ENCODE data around the gene CCDC183. TPM values are rescaled to one million over a fixed set of nuclear protein-coding genes. Genes with fewer than 3 reads are reported as not detected.
A peak's percentile ranks its signal among the peaks of the same experiment; 100 is the strongest.
"Not testable (repeated sequence)": the region's sequence is repeated elsewhere in the genome, so short reads cannot be mapped to it uniquely, and the experiment has no call there.

The CCDC183 gene
- total RNA-seq, 1 donor from 2014 or later = 0.89 TPM

DNA sequence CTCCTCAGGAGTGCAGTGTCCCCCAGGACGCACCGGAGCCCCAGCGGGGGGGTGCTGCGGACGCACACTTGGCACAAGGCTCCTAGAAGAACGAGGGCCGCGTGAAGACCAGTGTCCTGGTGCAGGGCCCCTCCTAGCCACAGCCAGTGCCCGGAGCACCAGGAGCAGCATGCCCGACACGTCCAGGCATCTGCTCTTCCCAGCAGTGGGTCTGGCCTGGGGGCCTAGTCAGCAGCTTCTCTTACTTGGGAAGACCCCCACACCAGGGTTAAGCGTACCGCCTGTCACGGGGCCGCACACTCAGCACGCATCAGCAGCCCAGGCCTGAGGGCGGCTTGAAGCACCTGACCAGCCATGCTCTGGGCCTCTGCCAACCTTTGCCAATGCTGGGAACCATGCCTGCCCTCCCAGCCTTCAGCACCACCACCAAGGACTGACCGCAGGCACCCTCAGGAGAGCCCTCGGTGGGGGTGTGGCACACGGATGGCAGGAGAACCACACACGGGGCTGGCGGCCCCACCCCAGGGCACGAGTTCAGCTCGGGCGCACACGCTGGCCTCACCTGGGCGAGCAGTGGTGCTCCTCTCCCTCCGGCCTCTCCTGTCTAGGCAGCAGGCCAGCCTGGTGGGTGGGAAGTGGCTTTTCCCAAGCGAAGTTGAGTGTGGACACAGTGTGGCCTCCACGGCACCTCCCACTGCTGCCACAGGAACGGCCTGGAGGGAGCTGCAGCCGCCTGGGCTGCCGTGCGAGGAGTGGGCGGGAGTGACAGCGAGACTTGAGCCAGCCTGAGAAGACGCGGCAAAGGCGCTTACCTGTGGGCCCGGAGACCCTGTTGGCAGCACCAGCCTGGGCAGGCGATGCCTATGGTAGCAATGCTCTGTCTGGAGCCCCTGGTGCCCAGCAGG, 34.1 kb downstream of the CCDC183 start:
- Mint-ChIP-seq H3K4me3 (ENCODE audit: unreplicated experiment) (no peak overlapping the region), H3K36me3 (ENCODE audit: unreplicated experiment) (peaks cover 18% of the 10 kb centered on the region), H3K27ac (ENCODE audit: unreplicated experiment) (no peak overlapping the region), H3K4me1 (ENCODE audit: unreplicated experiment) (no peaks in the 10 kb centered on the region), H3K9me3 (ENCODE audit: unreplicated experiment) (no peaks in the 10 kb centered on the region), H3K27me3 (ENCODE audit: unreplicated experiment) (no peaks in the 10 kb centered on the region)
- TF ChIP-seq, protein P1, sequence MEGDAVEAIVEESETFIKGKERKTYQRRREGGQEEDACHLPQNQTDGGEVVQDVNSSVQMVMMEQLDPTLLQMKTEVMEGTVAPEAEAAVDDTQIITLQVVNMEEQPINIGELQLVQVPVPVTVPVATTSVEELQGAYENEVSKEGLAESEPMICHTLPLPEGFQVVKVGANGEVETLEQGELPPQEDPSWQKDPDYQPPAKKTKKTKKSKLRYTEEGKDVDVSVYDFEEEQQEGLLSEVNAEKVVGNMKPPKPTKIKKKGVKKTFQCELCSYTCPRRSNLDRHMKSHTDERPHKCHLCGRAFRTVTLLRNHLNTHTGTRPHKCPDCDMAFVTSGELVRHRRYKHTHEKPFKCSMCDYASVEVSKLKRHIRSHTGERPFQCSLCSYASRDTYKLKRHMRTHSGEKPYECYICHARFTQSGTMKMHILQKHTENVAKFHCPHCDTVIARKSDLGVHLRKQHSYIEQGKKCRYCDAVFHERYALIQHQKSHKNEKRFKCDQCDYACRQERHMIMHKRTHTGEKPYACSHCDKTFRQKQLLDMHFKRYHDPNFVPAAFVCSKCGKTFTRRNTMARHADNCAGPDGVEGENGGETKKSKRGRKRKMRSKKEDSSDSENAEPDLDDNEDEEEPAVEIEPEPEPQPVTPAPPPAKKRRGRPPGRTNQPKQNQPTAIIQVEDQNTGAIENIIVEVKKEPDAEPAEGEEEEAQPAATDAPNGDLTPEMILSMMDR (IDR thresholded peaks at IDR 0.05) = no peak
- DNase-seq (ENCODE audit: extremely low spot score, unreplicated experiment) = no peak

DNA sequence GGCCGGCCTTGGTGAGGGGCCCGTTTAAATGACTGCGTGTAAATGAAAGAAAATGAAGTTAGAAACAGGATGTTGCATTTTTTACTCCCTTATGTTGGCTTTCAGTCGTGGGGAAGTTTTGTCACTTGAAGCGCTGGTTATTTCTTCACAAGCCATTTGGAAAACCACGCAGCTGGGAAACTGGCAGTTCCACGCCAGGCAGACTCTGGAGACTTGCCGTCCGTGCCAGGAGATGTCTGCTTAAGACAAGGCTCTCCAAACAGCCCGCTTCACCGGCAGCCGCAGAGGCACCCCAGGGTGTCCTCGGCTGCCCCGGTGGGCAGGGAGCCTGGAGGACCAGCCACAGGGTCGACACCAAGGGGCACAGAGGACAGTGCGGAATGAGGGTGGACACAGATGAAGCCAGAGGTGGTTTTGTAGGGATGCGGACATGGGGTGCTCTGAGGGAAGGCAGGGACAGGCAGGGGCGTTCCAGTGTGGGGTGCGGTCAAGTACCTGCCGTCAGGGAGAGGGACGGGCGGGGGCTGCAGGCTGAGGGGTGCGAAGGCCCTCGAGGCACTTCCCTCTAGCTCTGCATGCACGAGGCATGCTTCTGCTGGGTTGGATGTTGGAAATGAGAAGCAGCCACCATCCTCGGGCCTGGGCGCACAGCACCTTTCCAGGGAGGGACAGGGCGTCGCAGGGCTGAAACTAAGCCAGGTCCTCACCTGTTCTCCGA, 35.0 kb downstream of the CCDC183 start:
- Mint-ChIP-seq H3K36me3 (ENCODE audit: unreplicated experiment) (peaks cover 18% of the 10 kb centered on the region), H3K27ac (ENCODE audit: unreplicated experiment) (no peak overlapping the region), H3K4me1 (ENCODE audit: unreplicated experiment) (no peaks in the 10 kb centered on the region), H3K27me3 (ENCODE audit: unreplicated experiment) (no peaks in the 10 kb centered on the region), H3K9me3 (ENCODE audit: unreplicated experiment) (no peaks in the 10 kb centered on the region), H3K4me3 (ENCODE audit: unreplicated experiment) (no peak overlapping the region)
- TF ChIP-seq, protein P1 (IDR thresholded peaks at IDR 0.05) = no peak
- DNase-seq (ENCODE audit: extremely low spot score, unreplicated experiment) = no peak

DNA sequence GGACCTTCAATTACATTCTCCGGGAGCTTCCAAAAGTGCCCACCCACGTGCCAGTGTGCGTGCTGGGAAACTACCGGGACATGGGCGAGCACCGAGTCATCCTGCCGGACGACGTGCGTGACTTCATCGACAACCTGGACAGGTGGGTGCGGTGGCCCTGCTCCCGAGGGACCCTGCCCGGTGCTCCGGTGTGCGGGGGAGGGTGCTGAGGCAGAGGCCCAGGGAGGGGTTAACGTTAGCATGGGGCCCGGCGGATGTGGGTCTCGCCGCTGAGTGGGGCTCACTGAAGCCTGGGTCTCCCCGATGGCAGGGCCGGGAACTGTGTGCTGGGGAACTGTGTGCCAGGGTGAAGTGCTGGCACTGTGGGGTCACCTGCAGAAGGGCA, 35.6 kb downstream of the CCDC183 start:
- TF ChIP-seq, protein P1 (IDR thresholded peaks at IDR 0.05) = no peak
- Mint-ChIP-seq H3K36me3 (ENCODE audit: unreplicated experiment) (peaks cover 18% of the 10 kb centered on the region), H3K4me1 (ENCODE audit: unreplicated experiment) (no peaks in the 10 kb centered on the region), H3K27ac (ENCODE audit: unreplicated experiment) (no peak overlapping the region), H3K9me3 (ENCODE audit: unreplicated experiment) (no peaks in the 10 kb centered on the region), H3K27me3 (ENCODE audit: unreplicated experiment) (no peaks in the 10 kb centered on the region), H3K4me3 (ENCODE audit: unreplicated experiment) (no peak overlapping the region)
- DNase-seq (ENCODE audit: extremely low spot score, unreplicated experiment) = no peak

DNA sequence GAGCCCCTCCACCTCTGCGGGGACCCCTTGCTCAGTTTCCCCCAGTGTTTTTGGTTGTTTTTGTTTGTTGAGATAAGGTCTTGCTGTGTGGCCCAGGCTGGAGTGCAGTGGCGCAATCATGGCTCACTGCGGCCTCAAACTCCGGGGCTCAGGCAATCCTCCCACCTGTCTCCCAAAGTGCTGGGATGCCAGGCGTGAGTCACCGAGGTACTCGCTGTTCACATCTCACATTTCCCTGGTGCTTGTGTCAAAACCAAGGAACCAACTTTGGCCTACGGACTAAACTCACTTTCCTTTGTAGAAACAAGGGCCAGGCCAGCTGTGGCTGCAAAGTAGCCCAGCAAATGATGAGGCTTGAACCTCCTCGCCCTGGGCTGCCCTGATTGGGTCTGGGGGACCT, 36.4 kb downstream of the CCDC183 start:
- Mint-ChIP-seq H3K9me3 (ENCODE audit: unreplicated experiment) (no peaks in the 10 kb centered on the region), H3K4me1 (ENCODE audit: unreplicated experiment) (peaks cover under 1% of the 10 kb centered on the region), H3K36me3 (ENCODE audit: unreplicated experiment) (peaks cover 18% of the 10 kb centered on the region), H3K27ac (ENCODE audit: unreplicated experiment) (peak overlapping the region; percentile 23), H3K4me3 (ENCODE audit: unreplicated experiment) (no peak overlapping the region), H3K27me3 (ENCODE audit: unreplicated experiment) (no peaks in the 10 kb centered on the region)
- no peak for DNase-seq (ENCODE audit: extremely low spot score, unreplicated experiment)
- TF ChIP-seq, protein P1 (IDR thresholded peaks at IDR 0.05) = no peak

DNA sequence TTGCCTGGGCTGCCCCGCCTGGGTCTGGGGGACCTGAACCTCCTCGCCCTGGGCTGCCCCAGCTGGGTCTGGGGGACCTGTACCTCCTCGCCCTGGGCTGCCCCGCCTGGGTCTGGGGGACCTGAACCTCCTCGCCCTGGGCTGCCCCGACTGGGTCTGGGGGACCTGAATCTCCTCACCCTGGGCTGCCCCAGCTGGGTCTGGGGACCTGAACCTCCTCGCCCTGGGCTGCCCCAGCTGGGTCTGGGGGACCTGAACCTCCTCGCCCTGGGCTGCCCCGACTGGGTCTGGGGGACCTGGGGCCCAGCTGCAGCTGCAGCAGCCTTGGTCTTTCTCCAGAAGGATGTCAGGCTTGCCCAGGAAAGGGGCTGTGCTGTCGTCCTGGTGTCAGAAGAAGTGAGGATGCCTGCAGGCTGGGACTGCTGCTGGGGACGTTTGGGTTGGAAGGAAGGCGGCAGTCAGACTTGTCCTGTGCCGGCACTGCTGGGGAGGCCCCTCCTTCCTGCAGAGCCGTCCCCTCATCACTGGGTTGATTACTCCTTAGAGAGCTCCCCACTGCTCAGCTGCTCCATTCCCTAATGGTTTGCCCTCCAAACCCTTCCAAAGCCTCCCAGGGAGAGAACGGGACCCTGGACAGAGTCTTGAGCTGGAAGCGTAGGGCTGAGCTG, 37.4 kb downstream of the CCDC183 start:
- H3K4me1 Mint-ChIP-seq (ENCODE audit: unreplicated experiment); H3K9me3 Mint-ChIP-seq (ENCODE audit: unreplicated experiment); H3K27me3 Mint-ChIP-seq (ENCODE audit: unreplicated experiment); H3K4me3 Mint-ChIP-seq (ENCODE audit: unreplicated experiment); DNase-seq (ENCODE audit: extremely low spot score, unreplicated experiment): not testable (repeated sequence)
- peaks cover 18% of the 10 kb centered on the region for H3K36me3 Mint-ChIP-seq (ENCODE audit: unreplicated experiment)
- H3K27ac Mint-ChIP-seq (ENCODE audit: unreplicated experiment) = peak overlapping the region; percentile 35

Data from osteocyte (in vitro differentiated cells).